Measurements from ENCODE around the gene TNRC6B.

The TNRC6B gene

GRCh38 chr22:40320687-40321086 lies 143.0 kb downstream of the TNRC6B start:
- no peak for TF ChIP-seq CTCF (IDR thresholded peaks at IDR 0.05; ENCODE audit: control extremely low read depth, extremely low read depth, low read depth, missing control alignments)
- ChIA-PET CTCF (no interaction called here), POLR2A (no interaction called here)
- no peak for DNase-seq (ENCODE audit: extremely low spot score)

GRCh38 chr22:40322021-40322420 lies 144.3 kb downstream of the TNRC6B start:
- TF ChIP-seq CTCF (IDR thresholded peaks at IDR 0.05; ENCODE audit: control extremely low read depth, extremely low read depth, low read depth, missing control alignments) = no peak
- DNase-seq (ENCODE audit: extremely low spot score) = no peak
- ChIA-PET CTCF (no interaction called here), POLR2A (no interaction called here)

GRCh38 chr22:40322818-40323447 lies 145.2 kb downstream of the TNRC6B start:
- DNase-seq (ENCODE audit: extremely low spot score) = no peak
- POLR2A ChIA-PET = no interaction called here
- CTCF ChIA-PET = no interaction called here
- TF ChIP-seq CTCF (IDR thresholded peaks at IDR 0.05; ENCODE audit: control extremely low read depth, extremely low read depth, low read depth, missing control alignments) = no peak

- no peak for DNase-seq (ENCODE audit: extremely low spot score)
- TF ChIP-seq CTCF (IDR thresholded peaks at IDR 0.05; ENCODE audit: control extremely low read depth, extremely low read depth, low read depth, missing control alignments) = no peak
- POLR2A ChIA-PET = no interaction called here
- CTCF ChIA-PET = no interaction called here
Observed at GRCh38 chr22:40323681-40324171, 146.0 kb downstream of the TNRC6B start.

GRCh38 chr22:40324468-40325305 lies 147.0 kb downstream of the TNRC6B start:
- DNase-seq (ENCODE audit: extremely low spot score) = no peak
- ChIA-PET POLR2A (no interaction called here), CTCF (no interaction called here)
- no peak for TF ChIP-seq CTCF (IDR thresholded peaks at IDR 0.05; ENCODE audit: control extremely low read depth, extremely low read depth, low read depth, missing control alignments)

GRCh38 chr22:40325315-40325714 lies 147.6 kb downstream of the TNRC6B start:
- POLR2A ChIA-PET = no interaction called here
- TF ChIP-seq CTCF (IDR thresholded peaks at IDR 0.05; ENCODE audit: control extremely low read depth, extremely low read depth, low read depth, missing control alignments) = no peak
- CTCF ChIA-PET = no interaction called here
- DNase-seq (ENCODE audit: extremely low spot score) = peak; percentile 49
